GM18873 (cell line): Measurements from ENCODE around the gene MX1.

Experiments used
- ATAC-seq: cut with Tn5 transposase; IDR thresholded peaks from one replicate; pipeline ENCODE4 v1.9.1; 2021; ENCODE audit warnings: mild to moderate bottlenecking, moderate library complexity, moderate number of reproducible peaks; ENCODE audit not compliant: unreplicated experiment, low FRiP score

The MX1 gene

GRCh38 chr21:41429305-41429704 is 3.3 kb downstream of the MX1 start:
- no peak for ATAC-seq

- ATAC-seq: no peak
Measured at GRCh38 chr21:41429925-41430491, 4.0 kb downstream of the MX1 start.

- peak; percentile 83 for ATAC-seq
Measured at GRCh38 chr21:41431788-41432548, 5.9 kb downstream of the MX1 start.

GRCh38 chr21:41432562-41433460 is 6.8 kb downstream of the MX1 start:
- ATAC-seq: no peak

DNA sequence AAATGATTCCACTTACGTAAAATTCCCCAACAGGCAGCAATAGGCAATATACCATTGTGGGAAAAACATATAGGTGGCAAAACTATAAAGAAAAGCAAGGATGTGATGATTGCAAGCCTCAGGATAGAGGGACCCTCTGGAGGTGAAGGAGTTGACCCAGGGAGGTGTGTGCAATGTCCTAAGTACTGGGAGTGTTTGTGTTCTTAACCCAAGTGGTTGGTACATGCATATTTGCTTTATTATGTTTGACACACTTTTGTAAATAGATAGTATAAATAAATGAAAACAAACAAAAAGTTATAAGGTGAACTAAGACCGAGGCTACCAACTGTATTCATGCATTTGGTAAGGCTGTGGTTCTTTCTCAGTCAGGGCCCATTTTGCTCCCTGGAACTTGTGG is 7.5 kb downstream of the MX1 start:
- no peak for ATAC-seq

DNA sequence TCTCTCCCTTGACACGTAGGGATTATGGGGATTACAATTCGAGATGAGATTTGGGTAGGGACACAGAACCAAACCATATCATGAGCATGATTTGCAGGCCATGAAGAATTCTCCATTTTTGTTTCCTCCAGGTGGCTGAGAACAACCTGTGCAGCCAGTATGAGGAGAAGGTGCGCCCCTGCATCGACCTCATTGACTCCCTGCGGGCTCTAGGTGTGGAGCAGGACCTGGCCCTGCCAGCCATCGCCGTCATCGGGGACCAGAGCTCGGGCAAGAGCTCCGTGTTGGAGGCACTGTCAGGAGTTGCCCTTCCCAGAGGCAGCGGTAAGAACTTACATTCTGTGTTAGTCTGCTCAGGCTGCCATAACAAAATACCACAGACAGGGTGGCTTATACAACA is 9.7 kb downstream of the MX1 start:
- no peak for ATAC-seq

DNA sequence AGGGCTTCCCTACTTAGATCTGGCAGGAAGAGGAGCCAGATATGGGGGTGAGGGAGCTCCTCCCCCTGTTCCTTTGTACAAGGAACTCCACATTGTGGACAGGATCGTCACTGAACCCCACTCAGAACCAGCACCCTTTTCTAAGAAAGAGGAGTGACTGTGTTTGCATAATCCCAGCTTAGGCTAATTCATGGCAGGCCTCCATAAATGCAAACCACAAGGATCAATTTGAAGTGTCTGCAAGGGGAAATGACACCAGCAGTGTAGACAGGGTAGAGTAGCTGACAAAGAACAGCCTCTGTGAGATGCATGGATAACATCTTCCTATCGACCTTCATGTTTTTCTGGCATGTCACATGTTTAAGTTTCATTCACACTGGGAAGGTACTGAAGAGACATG is 11.7 kb downstream of the MX1 start:
- ATAC-seq: no peak

GRCh38 chr21:41438425-41439113 is 12.5 kb downstream of the MX1 start:
- no peak for ATAC-seq

- no peak for ATAC-seq
Measured at GRCh38 chr21:41439248-41439647, 13.2 kb downstream of the MX1 start.

DNA sequence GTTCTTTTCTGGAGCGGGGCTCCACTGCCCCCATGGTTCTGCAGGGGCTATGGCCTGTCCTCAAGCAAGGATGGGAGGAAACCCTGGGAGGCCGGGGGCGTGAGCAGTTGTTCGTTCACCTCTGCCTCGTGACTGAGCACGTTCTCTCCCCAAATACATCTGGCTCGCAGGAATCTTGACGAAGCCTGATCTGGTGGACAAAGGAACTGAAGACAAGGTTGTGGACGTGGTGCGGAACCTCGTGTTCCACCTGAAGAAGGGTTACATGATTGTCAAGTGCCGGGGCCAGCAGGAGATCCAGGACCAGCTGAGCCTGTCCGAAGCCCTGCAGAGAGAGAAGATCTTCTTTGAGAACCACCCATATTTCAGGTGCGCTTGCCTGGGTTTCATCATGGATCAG is 15.5 kb downstream of the MX1 start:
- ATAC-seq: no peak

- no peak for ATAC-seq
Measured at GRCh38 chr21:41442481-41443186, 16.6 kb downstream of the MX1 start.

GRCh38 chr21:41443562-41443961 is 17.5 kb downstream of the MX1 start:
- no peak for ATAC-seq

DNA sequence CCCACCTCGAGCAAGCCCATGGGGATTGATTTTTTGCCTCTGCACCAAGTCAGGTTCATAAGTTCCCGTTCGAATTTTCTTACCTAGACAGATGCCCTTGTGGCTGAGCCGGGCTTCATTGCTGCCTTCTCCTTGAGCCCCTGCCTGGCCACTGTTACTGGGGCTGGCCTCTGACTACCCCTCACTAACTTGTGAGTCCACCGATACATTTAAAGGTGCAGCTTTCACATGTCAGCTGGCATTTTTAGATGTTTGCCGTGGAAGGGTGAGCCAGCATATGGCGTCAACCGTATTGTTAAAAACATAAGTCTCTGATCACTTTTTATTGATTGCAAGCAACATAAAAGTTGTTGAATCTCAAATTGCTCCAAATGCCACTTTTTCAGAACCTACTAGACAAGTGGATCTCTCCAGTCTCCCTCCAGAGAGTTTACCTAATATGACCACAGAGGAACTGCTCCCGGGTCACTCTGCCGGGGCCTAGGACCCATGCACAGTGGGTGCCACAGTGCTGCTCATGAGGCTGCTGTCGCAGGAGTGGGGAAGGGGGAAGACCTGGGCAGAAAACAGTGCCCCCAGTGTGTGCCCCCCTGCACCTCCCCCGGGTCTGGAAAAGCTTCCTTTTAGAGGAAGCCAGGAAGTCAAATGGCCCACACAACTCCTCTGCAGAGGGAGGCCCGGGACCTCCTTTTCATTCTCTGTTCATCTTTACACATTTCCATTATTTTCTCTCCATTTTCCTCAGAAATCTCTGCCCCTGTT is 18.8 kb downstream of the MX1 start:
- ATAC-seq: no peak

GRCh38 chr21:41445465-41445862 is 19.4 kb downstream of the MX1 start:
- ATAC-seq: no peak

DNA sequence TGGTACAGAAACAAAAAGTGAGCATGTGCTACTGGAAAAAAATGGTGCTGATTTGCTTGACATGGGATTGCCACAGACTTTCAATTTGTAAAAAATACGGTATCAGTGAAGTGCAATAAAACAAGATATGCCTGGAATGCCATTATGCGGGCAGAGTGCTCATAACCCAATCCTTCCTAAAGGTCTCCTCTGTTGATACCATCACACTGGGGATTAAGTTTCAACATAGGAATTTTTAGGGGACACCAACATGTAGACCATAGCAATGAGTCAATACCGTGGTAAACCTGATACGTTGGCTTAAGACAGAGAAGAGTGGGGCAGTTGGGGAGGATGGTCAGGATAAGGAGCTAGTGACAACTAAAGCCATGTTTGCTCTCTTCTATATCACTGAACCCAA is 20.5 kb downstream of the MX1 start:
- no peak for ATAC-seq

DNA sequence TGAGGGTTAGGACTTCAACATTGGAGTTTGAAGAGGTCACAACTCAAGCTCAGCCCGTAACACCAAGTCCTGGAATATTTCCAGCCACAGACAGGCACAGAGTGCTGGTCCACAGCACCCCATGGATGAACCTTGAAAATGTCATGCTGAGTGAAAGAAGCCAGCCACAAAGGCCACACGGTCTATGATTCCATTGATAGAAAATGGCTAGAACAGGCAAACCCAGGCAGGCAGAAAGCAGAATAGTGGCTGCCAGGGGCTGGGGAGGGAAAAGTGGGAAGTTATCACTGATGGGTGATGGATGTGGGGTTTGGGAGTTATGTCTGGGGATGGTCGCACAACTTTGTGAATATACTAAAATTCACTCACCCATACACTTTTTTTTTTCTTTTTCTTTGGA is 21.3 kb downstream of the MX1 start:
- ATAC-seq: no peak

GRCh38 chr21:41449613-41450012 is 23.6 kb downstream of the MX1 start:
- no peak for ATAC-seq

DNA sequence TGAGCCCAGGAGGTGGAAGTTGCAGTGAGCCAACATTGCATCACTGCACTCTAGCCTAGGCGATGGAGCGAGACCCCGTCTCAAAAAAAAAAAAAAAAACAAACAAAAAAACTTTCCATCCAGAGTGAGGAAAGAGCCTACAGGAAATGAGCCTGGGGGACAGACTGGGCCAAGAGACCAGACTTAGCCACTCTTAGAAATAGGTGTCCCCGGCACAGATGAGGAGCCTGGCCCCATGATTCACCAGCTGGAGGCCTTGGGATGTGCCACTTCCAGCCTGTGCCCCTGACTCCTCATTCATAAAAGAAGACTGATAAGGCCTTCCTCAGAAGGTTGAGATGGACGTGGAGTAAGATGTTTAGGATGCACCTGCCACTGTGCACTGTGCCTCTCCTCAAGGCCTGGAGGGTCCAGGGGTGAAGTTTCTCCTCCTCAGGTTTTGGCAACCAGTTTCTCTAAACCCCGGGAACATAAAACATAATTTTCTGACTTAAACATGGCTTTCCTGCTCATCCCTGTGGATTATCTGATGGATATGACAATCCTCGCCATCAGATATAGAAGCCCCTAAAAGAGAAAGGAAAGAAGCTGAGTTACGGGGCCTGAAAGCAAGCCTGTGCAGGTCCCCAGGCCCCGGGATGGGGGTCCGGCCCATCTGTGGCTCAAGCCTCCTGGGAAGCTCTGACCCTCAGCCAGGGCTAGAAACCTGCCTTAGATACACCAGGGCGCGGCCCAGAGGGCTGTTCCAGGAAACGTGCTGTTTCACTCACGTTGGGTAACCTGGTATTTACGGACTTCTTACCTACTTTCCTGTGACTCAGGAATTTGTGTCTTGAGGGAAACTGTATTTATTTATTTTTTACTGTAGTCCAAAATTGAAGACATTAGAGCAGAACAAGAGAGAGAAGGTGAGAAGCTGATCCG is 26.0 kb downstream of the MX1 start:
- ATAC-seq: no peak
